Right forelimb (tissue), 1 donor: Measurements from ENCODE around the gene ZNF385B.

Source experiments
- DNase-seq: peaks from one replicate; pipeline ENCODE4 v3.0.0-alpha.2; 2018

ZNF385B gene

DNA sequence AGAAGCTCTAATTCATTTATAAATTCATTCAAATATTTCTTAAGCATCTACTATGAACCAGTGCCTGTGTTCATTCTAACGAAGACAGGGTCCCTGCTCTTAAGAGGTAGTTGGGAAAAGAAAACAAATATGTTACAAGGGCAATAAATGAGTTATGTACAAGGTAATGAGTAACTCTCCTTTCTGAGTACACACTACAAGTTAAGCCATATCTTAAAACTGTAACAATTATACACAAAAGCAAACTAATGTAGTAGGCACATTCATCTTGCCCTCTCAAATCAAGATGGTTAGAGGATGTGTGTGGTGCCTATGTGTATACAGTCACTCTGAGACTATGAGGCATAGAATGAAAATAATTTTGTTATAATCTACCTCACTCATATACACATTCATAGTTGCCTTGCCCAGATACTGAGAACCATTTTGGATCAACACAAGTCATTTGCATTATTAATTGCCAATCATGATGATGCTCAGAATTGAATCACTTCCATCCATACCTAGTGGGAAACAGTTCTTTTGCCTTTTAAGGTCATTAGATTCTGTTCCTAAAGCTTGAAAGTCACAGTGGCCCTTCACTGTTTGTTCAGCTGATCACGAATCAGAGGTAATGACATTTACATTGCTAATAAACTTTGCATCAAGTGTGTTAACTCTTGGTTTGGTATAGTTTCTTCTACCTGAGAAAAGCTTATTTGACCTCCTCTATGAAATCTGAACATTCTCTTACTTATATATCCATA is 283.1 kb downstream of the ZNF385B start:
- DNase-seq = no peak

DNA sequence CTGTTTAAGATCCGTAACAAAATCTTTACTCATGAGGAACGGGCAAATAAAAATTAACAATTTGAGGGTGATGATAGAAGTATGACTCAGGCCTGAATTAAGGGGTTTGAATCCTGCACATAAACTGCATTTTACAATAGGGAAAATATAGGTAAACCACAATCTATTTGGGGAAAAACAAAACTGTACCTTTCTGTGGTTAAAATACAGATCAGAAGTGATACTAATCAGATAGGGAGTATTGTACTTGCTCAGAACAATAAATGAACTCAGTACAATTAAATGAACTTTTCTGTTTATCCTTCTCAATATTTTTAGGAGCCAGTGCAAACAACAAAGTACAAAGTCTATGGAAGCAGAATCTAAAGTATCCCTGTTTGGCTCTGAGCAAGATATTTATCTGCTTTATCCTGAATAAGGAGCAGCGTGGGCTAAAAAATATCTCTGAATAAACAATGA is 287.3 kb downstream of the ZNF385B start:
- no peak for DNase-seq

DNA sequence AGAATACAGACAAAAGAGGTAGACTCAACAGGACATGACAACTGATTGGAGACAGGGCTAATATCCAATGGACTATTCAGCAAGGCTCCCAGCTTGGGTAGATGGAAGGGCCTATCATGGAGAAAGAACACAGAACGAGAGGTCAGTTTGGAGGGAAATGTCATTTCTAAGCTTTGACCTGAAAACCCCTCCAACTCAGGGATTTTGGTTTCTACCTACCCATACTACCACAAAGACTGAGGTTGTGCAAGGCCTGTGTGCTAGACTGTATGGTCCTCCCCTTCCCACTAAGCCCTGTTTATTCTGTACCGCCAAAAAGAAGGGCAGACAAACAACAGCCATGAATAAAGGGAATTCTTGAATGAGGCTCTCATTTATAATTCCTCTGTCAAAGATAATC is 288.9 kb downstream of the ZNF385B start:
- no peak for DNase-seq

DNA sequence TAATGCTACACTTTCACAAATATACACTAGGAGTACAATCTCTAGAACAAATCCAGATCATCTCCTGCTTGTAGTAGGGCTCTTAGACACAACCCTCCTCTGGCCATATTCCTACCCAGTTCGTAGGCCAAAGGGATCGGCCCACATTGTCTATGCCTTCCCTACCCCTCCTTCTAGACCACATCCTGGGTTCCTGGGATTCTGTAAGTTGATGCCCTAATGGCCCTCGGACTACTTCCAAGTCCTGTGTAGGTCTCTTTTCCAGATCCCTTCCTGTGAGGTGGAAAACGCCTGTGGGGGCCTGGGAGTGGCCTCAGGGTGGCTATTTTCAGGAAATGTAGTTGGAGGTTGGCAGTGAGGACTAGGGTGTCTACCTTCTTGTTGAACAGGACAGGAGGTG is 289.7 kb downstream of the ZNF385B start:
- no peak for DNase-seq

DNA sequence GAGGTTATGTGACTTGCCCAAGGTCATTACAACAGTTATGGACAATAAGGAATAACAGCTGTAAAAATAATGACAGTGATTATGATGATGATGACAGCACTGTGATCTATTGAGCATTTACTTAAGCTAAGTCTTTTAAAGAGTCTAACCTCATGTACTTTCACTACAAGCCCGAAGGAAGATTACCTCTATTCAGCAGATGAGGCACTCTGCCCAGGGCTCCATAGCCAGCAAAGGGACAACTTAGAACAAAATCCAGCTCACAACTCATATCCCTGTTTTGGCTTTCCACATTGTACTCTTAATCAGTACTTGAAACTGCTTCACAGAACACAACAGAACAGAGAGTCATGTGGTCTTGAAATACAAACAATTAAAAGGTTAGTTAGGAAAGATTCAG is 290.2 kb downstream of the ZNF385B start:
- no peak for DNase-seq

DNA sequence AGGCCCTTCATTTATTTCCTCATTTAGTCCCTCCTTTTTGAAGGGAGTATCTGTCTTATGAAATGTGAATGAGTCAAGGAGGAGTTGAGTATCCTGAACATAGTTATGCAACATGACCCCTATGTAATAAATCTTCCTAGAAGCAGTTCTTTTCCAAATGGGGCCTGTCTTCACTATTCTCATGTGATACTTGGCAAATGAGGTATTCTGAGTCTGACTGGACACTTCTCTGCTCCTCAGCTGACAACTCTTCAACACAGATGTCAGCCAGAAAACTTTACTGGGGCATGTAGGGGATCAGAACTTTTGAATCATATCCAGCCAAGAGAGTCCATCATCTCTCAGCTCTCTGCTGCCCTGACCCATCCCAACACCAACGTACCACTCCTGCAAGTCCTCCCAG is 291.6 kb downstream of the ZNF385B start:
- DNase-seq = no peak

DNA sequence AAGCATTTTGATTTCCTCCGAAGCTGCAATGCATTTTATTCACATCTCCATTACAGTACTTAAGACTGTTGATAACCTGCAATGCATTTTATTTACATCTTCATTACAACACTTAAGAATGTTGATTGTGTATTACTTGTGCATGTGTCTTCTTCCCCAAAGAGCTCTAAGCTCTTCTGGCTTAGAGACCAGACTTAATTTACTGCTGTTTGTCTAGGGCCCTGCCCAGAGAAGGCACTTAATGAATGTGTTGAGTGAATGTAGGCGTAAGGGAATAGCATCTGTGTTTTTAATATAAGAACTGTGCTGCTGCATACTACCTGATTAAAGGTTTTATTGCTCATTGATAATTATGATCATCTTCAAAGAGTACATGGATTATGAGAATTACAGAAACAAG is 295.6 kb downstream of the ZNF385B start:
- no peak for DNase-seq

DNA sequence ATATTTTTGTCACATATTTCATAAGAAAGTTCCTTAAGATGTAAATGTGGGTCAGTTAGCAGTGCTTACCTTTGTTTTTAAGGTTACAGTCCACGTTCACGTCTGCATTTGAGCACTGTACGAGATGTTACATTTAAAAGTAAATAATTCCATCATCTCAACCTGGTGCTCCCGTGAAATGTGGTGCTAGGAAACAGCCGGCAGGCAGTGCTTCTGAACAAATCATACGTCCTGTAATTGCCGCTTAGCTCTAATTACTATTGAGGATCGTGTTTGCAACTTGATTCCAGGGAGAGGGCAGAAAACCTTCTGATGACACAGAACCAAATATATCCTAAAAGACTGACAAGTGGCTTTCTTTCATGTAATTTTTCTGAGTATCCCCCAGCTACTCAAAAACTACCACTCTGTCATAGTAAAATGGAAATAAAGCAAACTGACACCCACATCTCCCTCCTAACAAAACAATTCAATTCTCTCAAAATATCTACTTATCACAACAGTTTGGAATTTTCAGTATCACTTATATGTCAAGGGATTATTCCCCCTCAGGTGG is 299.0 kb downstream of the ZNF385B start:
- no peak for DNase-seq

DNA sequence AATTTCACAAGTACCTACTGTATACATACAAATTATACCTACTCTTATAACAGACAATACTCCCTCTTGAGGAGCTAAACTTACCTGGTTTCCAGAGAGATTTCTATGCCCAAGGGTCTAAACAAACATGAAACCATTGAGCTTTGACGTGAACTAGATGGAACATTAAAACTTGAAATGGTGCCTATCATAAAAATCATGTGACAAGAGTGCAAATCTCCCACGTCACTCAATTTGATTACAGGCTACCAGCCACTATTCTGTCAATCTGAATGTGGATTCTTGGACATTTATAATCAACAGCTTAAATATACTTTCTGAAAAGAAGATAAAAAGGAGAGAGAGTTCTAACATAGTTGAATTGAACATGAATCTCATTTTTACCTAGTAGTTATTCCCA is 299.7 kb downstream of the ZNF385B start:
- DNase-seq = no peak

DNA sequence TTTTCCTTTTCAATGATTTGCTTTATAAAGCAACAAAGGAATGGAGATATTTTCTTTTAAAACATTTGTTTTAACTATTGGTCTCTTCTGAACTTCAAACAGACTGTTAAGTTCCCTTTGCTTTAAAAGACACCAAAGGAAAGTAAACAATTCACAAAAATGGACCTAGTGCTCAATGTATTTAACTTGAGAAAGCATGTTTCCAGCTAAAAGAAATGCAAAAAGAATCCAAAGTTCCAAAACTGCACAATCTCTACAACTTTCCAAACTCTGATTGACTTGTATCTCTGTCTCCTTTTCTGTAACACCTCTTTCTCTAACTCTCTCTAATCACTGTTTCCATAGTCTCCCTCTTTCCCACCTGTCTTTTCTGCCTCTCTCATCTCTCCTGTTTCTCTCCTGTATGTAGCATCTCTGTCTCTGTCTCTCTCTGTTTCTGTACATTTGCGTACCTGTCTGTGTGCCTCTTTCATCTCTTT is 301.1 kb downstream of the ZNF385B start:
- DNase-seq = no peak

DNA sequence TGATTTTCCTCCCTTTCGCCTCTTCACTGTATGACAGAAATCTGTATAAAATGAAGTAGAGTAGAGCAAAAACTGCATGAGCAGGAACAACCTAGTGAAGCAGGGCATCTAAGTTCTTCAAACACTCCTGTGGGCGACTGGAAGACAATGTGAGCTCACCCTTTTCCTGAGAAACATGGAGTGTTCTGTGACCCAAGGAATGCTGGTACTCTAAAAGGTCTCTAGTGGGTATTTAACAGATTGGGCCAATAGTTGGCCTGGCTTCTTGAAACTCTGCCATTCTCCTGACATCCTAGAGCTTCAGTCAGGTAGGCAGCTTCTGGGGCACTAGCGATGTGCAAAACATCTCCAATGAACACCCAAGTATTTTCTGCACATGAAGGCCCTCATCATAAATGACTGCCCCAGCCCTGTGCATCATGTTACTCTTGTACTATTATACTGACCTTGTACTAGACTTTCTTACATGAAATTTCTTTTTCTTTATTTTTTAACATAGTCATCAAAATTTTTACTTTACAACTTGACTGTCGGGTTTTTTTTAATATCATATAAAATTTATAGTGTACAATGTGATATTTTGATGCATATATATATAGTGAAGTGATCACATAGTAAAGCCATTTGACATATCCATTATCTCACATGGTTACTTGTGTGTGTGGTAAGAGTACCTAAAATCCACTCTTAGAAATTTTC is 302.2 kb downstream of the ZNF385B start:
- DNase-seq = no peak

DNA sequence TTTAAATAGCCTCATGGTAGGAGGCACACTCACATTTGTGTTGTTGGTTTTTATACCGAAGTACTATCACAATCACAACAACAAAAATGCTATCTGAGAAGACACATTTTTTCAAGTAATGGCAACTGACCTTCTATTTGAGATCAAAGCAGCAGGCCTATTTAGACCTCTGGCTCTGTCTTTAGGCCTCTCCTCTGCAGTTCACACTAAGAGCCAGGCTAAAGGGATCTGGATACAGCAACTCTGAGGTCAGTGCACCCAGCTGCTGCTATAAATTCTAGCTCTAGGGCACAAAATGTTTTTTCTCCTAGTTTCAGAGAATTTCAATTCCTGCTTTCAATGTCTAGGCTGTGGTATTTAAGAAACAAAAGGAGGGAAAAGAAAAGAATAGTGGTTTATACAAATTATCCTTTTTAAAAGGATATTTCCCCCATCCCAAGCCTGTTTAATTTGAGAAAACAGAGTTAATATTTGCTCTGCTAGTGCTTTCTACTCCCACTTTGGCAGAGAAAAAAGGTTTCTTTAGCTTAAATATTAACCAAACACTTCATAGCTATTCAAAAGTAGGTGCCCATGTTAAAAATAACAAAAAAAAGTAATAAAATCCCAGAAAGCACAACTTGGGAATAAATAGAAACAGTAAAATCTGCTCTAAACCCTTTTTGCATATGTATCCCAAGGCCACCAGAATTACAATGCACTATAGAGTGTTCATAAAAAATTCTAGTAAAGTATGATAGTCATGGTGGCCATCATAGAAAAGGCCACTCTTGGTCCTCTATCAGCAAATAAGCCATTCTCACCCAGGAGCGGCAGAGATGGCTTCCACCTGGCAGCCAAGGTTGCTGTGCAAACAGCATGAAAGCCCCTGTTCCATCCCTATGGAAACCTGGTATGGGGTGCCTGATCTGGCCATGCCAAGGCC is 303.1 kb downstream of the ZNF385B start:
- no peak for DNase-seq

DNA sequence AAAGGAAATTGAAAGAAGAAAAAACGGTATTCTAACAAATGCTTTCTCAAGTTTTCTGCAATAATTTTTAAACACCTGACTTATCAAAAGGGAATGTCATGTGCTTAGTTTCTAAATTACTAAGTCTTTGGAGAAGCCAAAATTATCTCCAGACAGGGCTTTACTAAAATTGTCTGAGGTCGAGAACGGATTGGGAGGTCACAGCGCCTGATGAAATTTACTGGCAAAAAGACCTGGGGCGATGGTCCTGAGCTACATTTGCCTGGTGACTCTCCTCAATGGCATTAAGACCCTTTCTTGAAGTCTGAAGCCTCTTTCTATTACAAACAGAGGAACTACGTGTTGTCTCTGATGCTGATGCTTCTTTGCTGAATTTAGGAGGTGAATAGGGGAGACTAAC is 305.0 kb downstream of the ZNF385B start:
- DNase-seq = no peak

DNA sequence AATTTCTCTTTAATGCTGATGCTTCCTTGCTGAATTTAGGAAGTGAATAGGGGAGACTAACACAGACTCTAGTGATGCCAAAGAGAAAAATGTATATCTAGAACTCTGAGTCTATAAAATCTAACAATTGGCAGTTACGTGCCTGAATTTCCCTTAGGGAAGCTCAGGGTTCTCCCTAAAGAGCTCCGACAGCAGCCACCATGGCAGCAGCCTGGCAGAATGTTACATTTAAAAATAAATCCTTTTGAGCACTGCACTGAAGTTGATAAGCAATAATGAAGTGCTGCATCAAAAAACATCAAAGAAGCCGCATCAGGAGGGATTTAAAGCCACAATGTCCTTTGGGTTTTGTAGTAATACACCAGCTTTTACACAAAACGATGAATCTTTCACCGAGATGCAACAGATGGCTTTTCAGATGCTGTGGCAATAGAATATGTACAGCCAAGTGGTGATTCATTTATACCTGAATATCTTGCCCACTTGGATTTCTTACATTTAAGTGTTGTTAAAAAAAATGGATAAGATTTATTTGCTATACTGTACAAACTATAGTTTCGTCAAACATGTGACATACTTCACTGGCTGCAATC is 305.6 kb downstream of the ZNF385B start:
- DNase-seq = no peak

DNA sequence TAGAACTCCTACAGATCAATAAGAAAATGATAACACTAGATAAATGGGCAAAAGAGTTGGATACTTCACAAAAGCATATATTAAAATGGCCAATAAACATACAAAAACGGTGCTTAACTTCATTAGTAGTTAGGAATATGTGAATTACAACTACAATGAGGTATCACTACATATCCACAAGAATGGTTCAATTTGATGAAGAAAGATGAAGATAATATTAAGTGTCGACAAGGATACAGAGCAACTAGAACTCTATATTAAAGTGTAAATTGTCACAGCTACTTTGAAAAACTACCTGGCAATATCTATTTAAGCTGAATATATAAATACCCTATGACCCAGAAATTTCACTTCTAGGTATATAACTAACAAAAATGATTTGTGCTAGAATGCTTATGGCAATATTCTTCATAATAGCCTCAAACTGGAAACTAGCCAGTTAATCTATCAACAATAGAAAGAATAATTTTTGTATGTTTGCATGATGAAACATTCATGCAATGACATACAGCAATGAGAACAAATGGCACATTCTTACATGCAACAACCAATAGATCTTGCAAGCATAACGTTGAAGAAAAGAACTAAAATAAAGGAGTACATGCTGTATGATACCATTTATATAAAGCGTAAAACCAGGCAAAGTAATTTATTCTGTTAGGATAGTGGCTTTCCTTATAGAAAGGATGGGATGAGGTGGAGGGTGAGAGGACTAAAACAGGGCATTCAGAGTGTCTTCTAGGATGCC is 306.6 kb downstream of the ZNF385B start:
- no peak for DNase-seq

DNA sequence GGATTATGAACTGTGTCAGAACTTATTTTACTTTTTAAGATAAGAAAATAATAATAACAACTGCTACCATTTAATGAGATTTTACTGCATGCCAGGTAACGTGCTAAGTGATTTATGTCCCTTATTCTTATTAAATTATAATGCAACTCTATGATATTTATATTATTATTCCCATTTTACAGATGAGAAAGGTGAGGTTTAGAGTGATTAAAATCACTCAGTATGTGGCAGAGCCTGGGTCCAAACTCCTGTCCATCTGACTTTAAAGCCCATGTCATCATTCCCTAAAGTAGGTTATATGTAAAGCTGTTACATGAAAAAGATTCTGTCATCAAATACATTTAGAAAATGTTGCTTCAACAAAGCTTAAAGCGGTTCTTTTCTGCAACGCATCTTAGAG is 308.0 kb downstream of the ZNF385B start:
- DNase-seq = no peak

DNA sequence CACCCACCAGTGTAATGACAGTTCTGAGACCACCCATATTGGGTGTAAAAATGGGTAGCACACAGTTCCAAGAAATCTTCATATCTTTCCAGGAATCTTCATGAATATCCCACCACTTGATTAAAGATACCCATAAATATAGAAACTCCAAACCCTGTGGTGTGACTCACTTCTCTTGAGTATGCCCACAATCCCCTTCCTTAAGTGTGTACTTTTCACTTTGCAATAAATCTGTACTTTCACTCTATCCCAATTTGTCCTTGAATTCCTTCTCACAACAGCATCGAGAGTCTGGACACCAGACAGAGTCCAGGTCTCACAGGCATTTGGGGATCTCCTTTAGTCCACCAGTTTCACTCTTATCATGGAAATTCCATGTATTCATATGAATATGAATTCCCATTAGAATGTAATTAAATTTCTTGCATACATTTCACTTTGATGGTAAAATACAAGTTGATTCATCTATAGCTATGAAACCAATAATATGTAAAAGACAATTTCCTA is 309.8 kb downstream of the ZNF385B start:
- DNase-seq = no peak

DNA sequence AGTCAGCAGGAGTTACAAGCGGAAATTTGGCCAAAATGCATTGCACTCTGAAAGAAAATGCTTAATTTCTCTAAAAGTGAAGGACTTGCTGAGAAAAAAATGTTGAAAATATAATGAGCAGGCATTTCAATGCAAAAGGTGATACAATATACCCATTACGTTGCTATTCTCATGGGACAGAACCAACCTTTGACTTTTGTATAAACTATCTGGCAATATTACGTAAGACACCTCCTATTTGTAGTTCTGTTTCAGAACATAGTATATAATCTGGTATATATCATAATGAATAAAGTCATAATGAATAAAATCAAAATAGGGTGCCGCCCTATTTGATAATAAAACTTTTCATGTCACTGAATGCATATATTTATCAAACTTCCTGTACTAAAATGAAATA is 310.6 kb downstream of the ZNF385B start:
- no peak for DNase-seq

DNA sequence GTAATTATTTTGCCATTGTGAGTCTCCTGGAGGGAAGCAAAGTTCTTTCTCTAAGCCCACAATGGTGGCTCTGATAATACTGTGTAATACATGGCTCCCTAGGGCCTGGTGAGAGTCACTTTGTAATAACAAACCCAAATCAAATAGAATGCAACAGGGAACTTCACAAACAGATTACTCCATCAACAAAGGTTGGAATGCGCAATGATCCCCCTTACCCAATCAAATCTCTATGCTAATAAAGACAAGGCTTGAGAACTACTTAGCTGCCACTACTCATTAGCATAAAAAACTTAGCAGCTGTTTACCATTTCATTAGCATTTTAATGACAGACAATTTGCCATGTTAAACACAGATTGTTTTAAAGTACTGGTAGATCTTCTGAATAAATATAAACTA is 311.2 kb downstream of the ZNF385B start:
- DNase-seq = no peak

DNA sequence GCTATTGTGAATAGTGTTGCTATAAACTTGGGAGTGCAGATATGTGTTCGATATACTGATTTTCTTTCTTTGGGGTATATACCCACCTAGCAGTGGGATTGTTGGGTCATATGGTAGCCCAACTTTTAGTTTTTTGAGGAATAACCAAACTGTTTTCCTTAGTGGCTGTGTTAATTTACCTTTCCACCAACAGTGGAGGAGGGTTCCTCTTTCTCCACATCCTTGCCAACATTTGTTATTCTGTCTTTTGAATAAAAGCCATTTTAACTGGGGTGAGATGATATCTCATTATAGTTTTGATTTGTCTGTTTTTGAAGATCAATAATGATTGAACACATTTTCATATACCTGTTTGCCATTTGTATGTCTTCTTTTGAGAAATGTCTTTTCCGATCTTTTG is 314.8 kb downstream of the ZNF385B start:
- no peak for DNase-seq

DNA sequence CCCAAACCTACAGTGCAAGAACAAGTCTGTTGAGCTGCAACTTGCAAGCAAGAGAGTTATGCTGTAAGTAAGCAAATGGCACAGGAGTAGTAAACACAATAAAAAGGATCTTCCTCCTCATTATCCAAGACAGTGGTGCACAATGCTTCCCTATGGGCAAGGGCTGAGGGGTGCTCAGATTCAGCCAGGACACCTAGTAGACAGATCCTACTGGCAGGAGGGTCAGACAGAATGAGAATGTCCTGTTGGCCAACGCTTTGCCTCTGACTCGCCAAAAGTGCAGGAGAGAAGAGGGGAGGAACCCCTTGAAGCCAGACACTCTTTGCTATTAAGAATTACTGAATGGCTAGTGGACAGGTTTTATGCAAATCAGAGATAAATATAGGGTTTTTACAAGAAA is 316.4 kb downstream of the ZNF385B start:
- DNase-seq = no peak
